GM18505 (cell line): ENCODE results near the gene TUT1.

Experiments
- ATAC-seq: cut with Tn5 transposase; IDR thresholded peaks from one replicate; pipeline ENCODE4 v1.9.1; 2021; ENCODE audit not compliant: unreplicated experiment
- POLR2A ChIP-seq: IDR thresholded peaks from 4 replicates; pipeline ENCODE4 v1.6.1; 2011; ENCODE audit warnings: borderline replicate concordance; ENCODE audit not compliant: insufficient read depth, insufficient read length; ENCODE audit errors: extremely low read depth

The TUT1 gene

GRCh38 chr11:62539238-62539925 lies 51.9 kb downstream of the TUT1 start:
- no peak for ATAC-seq
- TF ChIP-seq POLR2A, result no peak

DNA sequence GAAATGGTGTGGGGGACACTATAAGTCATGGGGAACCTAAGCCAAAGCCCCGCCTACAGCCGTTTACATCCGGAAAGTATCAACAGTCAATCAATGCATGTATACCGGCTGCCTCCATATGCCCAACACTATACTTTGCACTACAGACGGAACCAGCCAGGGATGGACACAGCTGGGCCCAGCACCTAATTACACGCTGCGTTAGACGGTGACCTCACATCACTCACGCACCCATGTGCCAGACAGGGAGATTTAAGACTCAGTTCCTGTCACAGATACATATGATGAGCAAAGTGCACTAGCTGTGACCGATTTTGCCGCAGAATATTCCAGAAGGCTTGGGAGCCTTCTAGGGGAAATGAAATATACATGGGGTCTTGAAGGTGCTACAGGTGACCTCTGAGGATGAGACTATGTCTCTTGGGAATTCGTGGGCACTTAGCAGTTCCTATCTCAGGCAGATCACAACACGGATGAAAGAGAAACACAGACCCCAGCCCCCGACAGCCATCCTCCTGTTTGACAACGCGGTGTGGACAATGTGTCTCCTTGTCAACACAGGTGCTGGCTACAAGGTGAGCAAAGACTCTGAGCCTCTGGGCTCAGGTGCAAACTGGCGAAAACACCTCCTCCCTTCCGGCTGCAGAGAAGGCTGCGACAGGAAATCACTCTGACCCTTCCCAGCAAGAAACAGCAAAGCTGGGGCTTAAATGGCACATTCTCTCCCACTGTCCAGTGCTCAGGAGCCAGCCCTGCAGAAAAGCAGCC lies 52.7 kb downstream of the TUT1 start:
- ATAC-seq, result no peak
- no peak for TF ChIP-seq POLR2A

DNA sequence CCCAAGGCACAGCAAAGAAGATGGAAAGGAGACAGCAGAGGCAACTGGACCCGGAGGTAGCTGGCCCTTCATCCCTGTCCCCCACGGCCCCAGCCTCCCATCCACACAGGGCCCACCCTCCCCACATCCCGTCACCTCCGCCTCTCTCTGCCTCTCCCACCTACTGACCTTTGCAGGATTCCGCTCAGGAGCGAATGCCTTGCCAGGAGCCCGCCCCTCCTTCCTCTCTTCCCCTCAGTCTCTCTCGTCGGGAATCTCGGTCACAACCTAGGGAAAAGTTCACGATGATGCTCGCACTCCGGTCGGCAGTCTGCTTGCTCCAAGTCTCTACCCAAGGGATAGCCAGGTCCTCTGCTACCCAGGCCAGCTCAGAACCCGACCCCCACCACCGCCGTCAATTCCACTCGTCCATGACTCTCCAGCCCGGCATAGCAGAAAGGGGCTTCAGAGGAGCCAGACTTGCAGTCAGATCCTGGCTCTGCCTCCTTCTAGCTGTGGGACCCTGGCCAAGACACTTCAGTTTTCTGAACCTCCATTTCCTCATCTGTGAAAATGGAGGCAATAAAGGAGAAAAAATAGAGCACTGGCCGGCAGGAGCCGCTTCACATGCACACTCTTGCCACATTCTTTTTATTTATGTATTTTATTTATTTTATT lies 54.9 kb downstream of the TUT1 start:
- ATAC-seq, result no peak

DNA sequence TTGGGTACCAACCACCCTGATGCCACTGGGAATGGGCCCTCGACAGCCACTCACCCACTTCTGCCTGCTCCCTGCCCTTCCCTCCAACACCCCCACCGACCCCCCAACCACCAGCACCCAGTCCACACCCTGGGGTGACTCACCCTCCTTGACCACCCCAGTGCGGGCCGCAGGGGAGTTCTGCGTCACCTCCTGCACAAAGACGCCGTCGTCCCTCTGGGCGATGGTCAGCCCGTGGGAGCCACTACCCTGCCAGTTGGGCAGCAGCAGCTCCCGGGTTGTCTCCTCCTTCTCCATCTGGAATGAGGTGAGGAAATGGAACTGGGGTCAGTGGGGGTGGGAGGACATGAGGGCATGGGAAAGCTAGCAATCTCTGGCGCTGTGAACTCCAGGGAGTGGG lies 55.5 kb downstream of the TUT1 start:
- ATAC-seq, result no peak
- no peak for TF ChIP-seq POLR2A

More for the DNA sequence above, 54.9 kb downstream of the TUT1 start:
- TF ChIP-seq POLR2A, result no peak

GRCh38 chr11:62534779-62535545 lies 56.4 kb downstream of the TUT1 start:
- ATAC-seq, result no peak

GRCh38 chr11:62532096-62532495 lies 59.2 kb downstream of the TUT1 start:
- no peak for TF ChIP-seq POLR2A
- ATAC-seq, result no peak

More at GRCh38 chr11:62534779-62535545, 56.4 kb downstream of the TUT1 start:
- no peak for TF ChIP-seq POLR2A
